NCI-H1694 treated with DMSO at 0.1 percent for 48 hours (cell line): ENCODE measurements around the gene CHL1.

Experiments used
- DNase-seq: peaks from one replicate; lab custom pipeline; 2025; lab: John Stamatoyannopoulos, UW

The CHL1 gene

GRCh38 chr3:399647-400046 is 203.1 kb downstream of the CHL1 start:
- no peak for DNase-seq

- DNase-seq: no peak
Observed at GRCh38 chr3:403826-404225, 207.3 kb downstream of the CHL1 start.

- no peak for DNase-seq
Observed at GRCh38 chr3:409011-409410, 212.4 kb downstream of the CHL1 start.

DNA sequence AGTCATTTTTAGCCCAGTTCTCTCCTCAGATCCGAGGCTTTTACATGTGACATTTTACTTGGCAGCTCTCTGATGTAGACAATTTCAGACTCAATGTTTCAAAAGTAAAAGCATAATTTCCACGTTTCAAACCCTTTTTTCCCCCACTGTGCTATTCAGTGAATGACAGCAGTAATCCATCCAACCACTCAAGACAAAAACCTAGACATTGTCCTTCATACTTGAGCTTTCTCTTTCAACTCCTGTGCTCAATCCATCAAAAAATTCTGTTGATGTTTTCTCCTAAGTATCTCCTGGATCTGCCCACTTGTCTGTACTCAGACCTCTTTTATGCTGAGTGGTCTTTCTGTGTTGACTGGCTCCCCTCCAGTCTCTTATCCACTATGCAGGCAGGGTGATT is 214.7 kb downstream of the CHL1 start:
- no peak for DNase-seq

- peak; percentile 12 for DNase-seq
Observed at GRCh38 chr3:414063-414462, 217.5 kb downstream of the CHL1 start.

DNA sequence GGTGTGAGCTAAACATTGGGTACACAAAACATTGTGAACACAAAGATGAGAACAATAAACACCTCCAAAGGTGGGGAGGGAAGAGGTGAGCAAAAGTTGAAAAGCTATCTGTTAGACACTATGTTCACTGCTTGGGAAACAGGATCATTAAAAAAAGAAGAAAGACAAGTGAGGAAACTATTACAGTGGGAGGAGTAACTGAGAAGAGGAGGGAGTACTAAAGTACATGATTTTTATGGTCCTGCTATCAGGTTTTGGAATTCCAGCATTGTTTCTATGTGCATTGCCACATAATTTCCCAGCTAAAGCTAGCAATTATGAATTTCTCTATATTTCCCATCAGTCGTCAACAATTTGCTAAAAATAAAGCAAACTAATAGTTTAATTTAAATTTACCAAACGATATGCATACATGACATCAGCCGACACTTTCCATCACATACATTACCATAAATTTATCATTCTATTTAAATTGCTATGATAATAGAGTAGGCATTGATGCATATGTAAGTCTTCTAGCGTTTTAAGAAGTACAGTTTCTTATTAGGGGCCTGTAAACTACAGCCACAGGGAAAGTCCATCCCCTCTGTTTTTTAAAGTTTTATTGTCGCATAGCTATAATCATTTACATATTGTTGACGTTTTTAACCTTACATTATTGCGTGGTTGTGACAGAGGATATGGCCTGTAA is 221.8 kb downstream of the CHL1 start:
- DNase-seq: no peak

- DNase-seq: no peak
Observed at GRCh38 chr3:420584-420983, 224.0 kb downstream of the CHL1 start.

DNA sequence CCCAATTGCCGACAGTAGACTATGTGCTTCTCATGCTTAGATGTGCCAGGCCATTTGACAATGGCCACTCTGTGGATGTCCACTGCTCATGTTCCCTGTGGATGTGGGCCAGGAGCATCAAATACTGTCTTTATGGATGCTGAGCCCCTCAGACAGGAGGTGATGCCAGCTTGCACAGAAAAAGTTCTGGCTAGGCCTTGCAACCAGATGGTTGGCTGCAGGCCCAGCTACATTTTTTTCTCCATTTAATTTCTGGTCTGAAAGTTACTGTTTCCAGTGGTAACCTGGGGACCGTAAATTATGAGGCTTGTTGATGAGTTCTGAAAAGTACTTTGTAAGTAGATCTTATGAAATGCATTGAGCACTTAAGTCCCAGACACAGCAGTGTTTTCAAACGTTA is 228.5 kb downstream of the CHL1 start:
- DNase-seq: peak; percentile 40

DNA sequence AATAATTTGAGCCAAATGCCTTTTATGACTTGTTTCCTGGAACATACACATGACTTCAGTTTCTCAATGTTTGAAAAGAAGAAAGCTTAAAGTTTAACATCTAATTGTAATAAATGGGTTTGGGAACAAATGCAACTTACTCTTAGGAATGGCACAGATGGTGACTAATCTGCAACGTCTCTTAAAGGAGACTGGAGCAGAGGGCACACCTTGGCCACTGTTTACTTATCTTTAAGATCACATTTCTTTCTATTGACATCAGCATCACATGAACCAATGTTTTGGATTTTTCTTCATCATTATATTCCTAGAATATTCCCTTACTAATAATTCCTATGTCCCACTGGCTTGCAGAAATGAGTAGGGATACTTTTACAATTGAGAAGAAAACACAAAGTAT is 229.5 kb downstream of the CHL1 start:
- DNase-seq: no peak

DNA sequence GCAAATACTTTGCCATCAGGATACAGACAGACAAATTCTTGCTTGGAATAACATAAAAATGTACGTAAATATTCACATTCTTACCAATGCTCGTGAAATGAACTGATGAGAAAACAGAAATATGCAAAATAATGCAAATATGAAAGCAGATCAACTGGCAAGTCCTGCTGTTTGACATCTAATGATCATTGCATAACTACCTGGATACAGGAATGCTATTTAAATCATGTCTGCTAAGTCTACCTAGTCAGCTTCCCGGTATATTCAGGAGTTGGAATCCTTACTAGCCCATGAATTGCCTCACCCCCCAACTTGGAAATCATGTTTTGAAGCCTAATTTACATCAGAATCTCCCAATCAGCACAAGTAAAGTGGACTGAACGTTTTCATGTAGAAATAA is 230.6 kb downstream of the CHL1 start:
- no peak for DNase-seq

DNA sequence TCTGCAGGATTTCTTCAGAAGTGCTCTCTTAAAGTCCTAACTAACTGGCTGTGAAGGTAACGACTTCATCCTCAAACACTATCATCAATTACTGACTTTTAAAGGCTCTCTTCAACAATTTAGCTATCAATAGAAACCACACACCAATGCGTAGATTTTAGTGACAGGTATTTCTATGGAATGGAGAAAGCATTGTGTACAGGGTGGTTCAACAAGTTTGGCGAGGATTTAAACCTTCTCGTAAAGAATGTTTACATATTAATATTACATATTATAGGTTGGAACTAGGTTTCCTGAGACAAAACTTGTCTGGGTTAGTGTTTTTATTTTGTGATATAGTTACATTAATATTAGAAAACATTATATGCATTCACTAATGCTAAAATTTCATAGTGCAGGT is 233.6 kb downstream of the CHL1 start:
- no peak for DNase-seq

DNA sequence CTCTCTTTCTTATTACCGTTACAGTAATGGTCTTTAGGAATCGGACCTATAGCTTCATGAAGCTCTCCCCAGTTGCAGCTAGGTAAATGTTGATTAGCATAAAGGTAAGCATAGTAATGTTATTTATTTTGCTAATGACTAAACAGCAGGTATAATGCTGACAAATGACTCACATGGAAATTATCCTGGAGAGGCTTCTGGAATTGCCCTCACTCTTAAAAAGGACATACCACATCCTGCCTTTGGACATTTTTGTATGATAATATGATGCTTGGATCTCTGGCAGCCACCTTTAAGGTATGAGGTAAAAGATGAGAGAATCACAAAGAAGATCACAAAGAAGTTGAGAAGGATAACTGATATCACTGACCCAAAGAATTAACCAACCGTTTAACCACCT is 238.6 kb downstream of the CHL1 start:
- DNase-seq: no peak

DNA sequence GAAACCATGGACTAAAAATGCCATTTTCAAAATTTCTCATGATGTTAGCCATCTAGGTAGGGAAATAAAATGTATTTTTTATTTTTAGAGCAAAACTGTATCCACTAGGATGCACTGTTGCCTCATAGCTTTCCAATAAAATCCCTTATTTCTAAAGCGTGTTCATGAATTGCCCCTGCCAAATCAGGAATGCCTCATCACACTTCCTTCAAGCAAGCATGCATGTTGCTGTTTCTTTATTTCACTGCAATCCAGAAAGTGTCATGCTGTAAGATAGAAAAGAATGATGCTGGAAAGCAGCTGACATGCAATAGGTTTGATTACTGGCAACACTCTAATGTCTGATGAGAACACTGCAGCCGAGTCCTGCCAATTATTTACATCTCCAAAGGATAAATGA is 239.5 kb downstream of the CHL1 start:
- no peak for DNase-seq

DNA sequence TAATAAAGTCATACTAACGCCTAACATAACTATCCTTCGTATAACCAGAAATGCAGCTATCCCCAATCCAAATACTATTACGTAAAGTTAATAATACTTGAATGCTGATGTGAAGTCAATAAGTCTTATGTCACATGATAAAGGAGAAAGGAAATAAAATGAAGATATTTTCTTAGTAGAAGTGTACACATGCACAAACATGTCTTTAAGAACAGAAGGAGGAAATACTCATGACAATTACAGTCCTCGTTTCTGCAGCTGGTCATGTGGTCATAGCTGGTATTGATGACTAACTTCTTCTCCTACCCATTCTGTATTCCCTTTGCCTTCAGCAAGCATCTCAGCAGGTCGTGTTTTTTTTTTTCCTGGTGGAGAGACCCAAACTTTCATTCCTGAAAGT is 244.3 kb downstream of the CHL1 start:
- no peak for DNase-seq

DNA sequence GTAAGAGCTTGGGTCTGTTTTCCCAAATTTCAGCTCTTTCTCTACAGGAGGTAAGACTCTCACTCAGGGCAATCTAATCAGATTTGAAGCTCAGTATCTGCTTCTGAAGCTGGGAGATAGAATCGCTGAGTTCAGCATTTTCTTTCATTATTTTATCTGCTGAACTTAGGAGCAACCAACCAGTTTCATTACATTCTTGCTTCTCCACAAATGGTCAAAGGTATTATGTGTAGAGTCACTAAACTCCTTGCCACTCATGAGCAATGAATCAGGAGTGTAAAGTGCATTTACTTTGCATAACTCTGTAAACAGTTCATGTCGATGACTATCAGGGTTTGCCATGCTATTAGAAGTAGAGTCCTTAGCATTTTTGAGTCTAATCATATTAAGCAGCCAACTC is 249.4 kb downstream of the CHL1 start:
- DNase-seq: no peak

DNA sequence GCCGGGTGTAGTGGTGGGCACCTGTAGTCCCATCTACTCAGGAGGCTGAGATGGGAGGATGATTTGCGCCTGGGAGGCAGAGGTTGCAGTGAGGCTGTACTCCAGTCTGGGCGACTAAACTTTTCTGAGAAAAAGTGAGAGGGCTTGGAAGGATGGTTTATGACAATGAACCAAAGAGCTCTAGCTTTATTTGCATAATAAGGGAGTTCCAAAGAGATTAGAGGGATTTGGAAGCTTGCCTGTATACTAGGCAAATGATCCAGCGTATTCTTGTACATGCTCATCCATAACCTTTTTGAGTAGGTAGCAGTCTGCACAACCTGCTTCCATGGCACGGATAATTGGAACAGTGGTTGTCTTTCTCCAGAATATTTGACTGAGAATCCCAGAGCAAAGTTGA is 251.1 kb downstream of the CHL1 start:
- DNase-seq: no peak

DNA sequence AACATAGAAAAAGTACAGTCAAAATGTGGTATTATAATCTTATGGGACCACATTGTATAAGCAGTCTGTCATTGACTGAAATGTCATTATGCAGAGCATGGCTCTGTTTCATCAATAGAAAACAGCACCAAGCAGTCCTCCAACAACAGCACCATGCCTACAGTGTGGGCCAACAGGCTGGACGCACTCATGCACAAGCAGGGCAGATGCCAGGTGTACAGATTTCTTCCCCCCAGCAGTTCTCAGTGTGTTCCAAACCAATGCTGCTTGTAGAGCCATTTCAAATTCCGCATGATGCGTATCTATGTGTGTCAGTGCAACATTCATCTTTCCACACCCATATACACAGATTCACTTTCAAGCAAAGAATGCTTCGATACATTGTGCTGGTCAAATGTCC is 253.1 kb downstream of the CHL1 start:
- DNase-seq: no peak

GRCh38 chr3:452221-452620 is 255.7 kb downstream of the CHL1 start:
- DNase-seq: no peak

DNA sequence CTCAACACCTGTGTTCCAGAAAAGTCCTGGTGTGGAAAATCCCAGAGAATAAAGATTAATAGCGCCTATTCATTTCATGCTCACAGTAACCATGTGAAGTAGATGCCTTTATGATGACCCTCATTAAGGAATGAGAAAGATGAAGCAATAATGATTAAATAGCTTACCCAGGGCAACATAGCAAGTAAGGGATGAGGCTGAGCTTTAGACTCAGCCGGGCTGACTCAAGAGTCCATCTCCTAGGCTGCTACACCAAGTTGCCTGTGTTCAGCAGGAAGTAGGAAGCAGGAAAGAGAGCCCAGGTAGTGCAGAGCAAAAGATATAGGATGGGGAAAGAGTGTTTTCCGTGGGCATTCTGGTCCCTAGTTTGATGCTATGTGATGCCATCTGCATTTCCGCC is 256.5 kb downstream of the CHL1 start:
- DNase-seq: no peak

DNA sequence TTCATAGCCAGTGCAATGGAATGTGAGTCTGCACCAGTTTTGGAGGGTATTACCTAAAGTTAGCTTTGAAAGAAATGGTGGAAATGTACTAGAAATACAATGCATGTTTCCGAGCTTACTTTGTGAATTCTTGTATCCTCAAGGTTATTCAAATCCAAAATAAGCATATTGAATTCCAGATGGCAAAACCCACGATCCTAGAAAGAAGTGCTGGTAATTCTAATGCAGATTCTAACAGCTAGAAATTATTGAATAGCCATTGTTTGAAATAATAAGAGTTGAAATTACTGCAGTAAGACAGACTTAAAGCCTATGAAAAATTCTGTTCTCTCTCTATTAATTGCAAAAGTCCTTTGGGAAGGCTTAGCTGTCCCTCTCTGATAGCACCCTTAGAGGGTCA is 258.4 kb downstream of the CHL1 start:
- DNase-seq: no peak

- DNase-seq: no peak
Observed at GRCh38 chr3:458124-458523, 261.6 kb downstream of the CHL1 start.

DNA sequence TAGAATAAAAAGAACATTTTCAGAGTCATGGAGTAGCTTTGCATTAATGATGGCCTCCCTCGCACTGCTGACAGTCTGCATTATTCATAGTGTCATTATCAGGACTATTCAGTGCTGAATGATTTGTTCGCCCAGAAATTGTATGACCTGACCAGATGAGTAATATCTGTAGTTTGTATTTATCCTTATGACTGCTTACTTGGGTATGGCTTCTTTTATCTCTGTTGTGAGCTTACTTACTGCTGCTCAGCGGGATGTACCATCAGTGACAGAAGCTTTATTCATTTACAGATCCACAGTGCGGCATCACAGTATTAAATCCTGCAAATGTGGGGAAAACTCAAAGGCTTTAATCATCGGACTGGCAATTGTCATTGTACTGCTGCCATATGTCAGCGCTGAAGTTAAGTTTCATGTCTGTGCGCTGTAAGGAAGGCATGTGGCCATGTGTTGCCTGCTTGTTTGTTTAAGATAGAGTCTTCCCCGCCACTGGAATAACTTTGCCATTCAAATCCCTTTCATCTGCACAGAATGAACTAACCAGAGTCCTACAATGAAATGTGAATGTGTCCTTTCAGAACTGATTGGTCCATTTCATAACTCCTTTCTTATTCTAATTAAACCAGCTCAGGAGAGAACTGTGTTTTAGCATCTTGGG is 262.2 kb downstream of the CHL1 start:
- DNase-seq: peak; percentile 4
